ENCODE results near the gene TMEM256.

DNA sequence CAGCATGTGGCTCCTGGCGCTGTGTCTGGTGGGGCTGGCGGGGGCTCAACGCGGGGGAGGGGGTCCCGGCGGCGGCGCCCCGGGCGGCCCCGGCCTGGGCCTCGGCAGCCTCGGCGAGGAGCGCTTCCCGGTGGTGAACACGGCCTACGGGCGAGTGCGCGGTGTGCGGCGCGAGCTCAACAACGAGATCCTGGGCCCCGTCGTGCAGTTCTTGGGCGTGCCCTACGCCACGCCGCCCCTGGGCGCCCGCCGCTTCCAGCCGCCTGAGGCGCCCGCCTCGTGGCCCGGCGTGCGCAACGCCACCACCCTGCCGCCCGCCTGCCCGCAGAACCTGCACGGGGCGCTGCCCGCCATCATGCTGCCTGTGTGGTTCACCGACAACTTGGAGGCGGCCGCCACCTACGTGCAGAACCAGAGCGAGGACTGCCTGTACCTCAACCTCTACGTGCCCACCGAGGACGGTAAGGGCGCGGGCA, 4.4 kb upstream of the TMEM256 start:
- TF ChIP-seq POLR2A (IDR thresholded peaks at IDR 0.05; ENCODE audit: low read depth, low read length) (no peak), POLR2AphosphoS5 (IDR thresholded peaks at IDR 0.05; ENCODE audit: low read depth, low read length) (no peak), TAF1 (IDR thresholded peaks at IDR 0.05; ENCODE audit: low read depth, low read length) (no peak), PAX5 (IDR thresholded peaks at IDR 0.05; ENCODE audit: insufficient read depth, low read length, severe bottlenecking) (no peak)

All from GM12891 (cell line).